ENCODE results near the gene ISLR. TPM values are rescaled to one million over a fixed set of nuclear protein-coding genes. Genes with fewer than 3 reads are reported as not detected.
"Not testable (repeated sequence)": the region's sequence is repeated elsewhere in the genome, so short reads cannot be mapped to it uniquely, and the experiment has no call there.

The ISLR gene
- total RNA-seq, 1 donor from 2014 or later = not detected

- Mint-ChIP-seq H3K27me3 (peaks cover 31% of the 10 kb centered on the region), H3K36me3 (ENCODE audit: low read depth) (no peaks in the 10 kb centered on the region), H3K4me1 (peaks cover 7% of the 10 kb centered on the region), H3K27ac (no peak overlapping the region), H3K4me3 (no peak overlapping the region), H3K9me3 (peaks cover 3% of the 10 kb centered on the region)
- POLR2A ChIA-PET = no interaction called here
- DNase-seq = no peak
- intact Hi-C loops (cut with micrococcal nuclease) = no loop called here
- ATAC-seq (ENCODE audit: low read depth) = no peak
- CTCF ChIA-PET = no interaction called here
- TF ChIP-seq CTCF (IDR thresholded peaks at IDR 0.05) = no peak
Observed at GRCh38 chr15:74159773-74160172, 13.7 kb upstream of the ISLR start.

GRCh38 chr15:74160390-74160789 is 13.1 kb upstream of the ISLR start:
- H3K36me3 Mint-ChIP-seq (ENCODE audit: low read depth); H3K4me1 Mint-ChIP-seq; DNase-seq; H3K27ac Mint-ChIP-seq; H3K9me3 Mint-ChIP-seq; H3K4me3 Mint-ChIP-seq; ATAC-seq (ENCODE audit: low read depth); intact Hi-C loops (cut with micrococcal nuclease); POLR2A ChIA-PET; CTCF ChIA-PET: not testable (repeated sequence)
- peaks cover 31% of the 10 kb centered on the region for H3K27me3 Mint-ChIP-seq

- intact Hi-C loops (cut with micrococcal nuclease) = not testable (repeated sequence)
Observed at GRCh38 chr15:74162195-74162536, 11.3 kb upstream of the ISLR start.

GRCh38 chr15:74165461-74165860 is 8.0 kb upstream of the ISLR start:
- no peaks in the 10 kb centered on the region for H3K36me3 Mint-ChIP-seq (ENCODE audit: low read depth)

More at GRCh38 chr15:74162195-74162536, 11.3 kb upstream of the ISLR start:
- CTCF ChIA-PET; H3K4me3 Mint-ChIP-seq; H3K4me1 Mint-ChIP-seq; H3K27ac Mint-ChIP-seq; H3K36me3 Mint-ChIP-seq (ENCODE audit: low read depth); ATAC-seq (ENCODE audit: low read depth); POLR2A ChIA-PET; H3K9me3 Mint-ChIP-seq; DNase-seq: not testable (repeated sequence)
- peaks cover 28% of the 10 kb centered on the region for H3K27me3 Mint-ChIP-seq

DNA sequence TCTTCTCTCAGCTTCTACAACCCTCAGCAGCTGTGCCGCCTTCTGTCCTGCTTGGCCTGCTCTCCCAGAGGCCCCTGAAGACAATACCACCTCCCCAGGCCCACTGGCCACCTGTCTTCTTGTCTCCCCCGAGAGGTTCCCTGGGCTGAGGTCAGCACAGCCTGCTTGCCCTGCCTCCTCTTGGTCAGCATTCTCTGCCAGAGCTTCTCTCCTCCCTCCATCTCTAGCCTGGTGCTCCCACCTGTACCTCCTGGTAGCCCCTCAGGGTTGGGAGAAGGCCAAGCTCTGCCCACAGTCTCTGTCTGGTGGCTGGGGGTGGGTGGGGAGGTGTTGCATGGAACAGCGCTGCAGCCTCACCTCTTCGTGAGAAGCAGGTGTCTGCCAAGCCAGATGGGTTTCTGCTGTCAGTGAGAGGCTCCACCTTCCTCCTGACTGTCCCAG is 5.6 kb upstream of the ISLR start:
- Mint-ChIP-seq H3K4me3 (no peak overlapping the region), H3K9me3 (peaks cover 3% of the 10 kb centered on the region), H3K4me1 (no peaks in the 10 kb centered on the region), H3K36me3 (ENCODE audit: low read depth) (no peaks in the 10 kb centered on the region), H3K27ac (no peak overlapping the region), H3K27me3 (peaks cover 17% of the 10 kb centered on the region)
- intact Hi-C loops (cut with micrococcal nuclease) = no loop called here
- no peak for ATAC-seq (ENCODE audit: low read depth)
- no peak for TF ChIP-seq CTCF (IDR thresholded peaks at IDR 0.05)
- ChIA-PET CTCF (no interaction called here), POLR2A (no interaction called here)
- no peak for DNase-seq

More at GRCh38 chr15:74165461-74165860, 8.0 kb upstream of the ISLR start:
- H3K9me3 Mint-ChIP-seq = peaks cover 3% of the 10 kb centered on the region
- ATAC-seq (ENCODE audit: low read depth) (no peak), DNase-seq (no peak)
- TF ChIP-seq CTCF (IDR thresholded peaks at IDR 0.05) = no peak
- intact Hi-C loops (cut with micrococcal nuclease) = no loop called here
- H3K4me1 Mint-ChIP-seq = no peaks in the 10 kb centered on the region
- CTCF ChIA-PET = no interaction called here
- peaks cover 22% of the 10 kb centered on the region for H3K27me3 Mint-ChIP-seq
- POLR2A ChIA-PET = no interaction called here
- no peak overlapping the region for H3K4me3 Mint-ChIP-seq
- H3K27ac Mint-ChIP-seq = no peak overlapping the region

DNA sequence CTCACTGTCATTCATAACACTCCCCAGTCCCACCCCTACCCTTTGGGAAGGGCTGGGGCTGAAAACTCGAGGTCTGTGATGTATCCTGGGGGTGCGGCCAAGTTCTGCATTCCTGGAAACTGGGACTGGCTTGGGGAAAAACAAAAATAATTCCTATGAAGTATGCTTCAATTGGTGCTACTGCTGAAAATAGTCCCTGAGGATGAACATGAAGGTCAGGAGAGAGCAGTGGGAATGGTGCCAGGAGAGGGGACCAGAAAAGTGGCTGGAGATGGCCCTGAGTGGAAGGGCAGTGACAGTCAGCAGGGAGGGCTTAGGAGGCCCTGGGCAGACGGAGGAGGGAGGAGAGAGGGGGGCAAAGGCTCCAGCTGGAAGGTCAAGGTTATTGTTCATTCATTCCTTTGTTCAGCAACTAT is 4.8 kb upstream of the ISLR start:
- ATAC-seq (ENCODE audit: low read depth) = no peak
- no peak overlapping the region for H3K27ac Mint-ChIP-seq
- CTCF ChIA-PET = no interaction called here

More for the DNA sequence above, 4.8 kb upstream of the ISLR start:
- peaks cover 13% of the 10 kb centered on the region for H3K27me3 Mint-ChIP-seq
- POLR2A ChIA-PET = no interaction called here
- H3K36me3 Mint-ChIP-seq (ENCODE audit: low read depth) = no peaks in the 10 kb centered on the region
- no peak for DNase-seq
- no peak overlapping the region for H3K4me3 Mint-ChIP-seq
- intact Hi-C loops (cut with micrococcal nuclease) = no loop called here
- peaks cover 3% of the 10 kb centered on the region for H3K9me3 Mint-ChIP-seq
- TF ChIP-seq CTCF (IDR thresholded peaks at IDR 0.05) = no peak
- H3K4me1 Mint-ChIP-seq = no peaks in the 10 kb centered on the region
